ENCODE results near the gene TRIM40. TPM values are rescaled to one million over a fixed set of nuclear protein-coding genes. Genes with fewer than 3 reads are reported as not detected.
"Not testable (repeated sequence)": the region's sequence is repeated elsewhere in the genome, so short reads cannot be mapped to it uniquely, and the experiment has no call there.

Gene TRIM40
- total RNA-seq, 1 donor from 2014 or later: not detected

DNA sequence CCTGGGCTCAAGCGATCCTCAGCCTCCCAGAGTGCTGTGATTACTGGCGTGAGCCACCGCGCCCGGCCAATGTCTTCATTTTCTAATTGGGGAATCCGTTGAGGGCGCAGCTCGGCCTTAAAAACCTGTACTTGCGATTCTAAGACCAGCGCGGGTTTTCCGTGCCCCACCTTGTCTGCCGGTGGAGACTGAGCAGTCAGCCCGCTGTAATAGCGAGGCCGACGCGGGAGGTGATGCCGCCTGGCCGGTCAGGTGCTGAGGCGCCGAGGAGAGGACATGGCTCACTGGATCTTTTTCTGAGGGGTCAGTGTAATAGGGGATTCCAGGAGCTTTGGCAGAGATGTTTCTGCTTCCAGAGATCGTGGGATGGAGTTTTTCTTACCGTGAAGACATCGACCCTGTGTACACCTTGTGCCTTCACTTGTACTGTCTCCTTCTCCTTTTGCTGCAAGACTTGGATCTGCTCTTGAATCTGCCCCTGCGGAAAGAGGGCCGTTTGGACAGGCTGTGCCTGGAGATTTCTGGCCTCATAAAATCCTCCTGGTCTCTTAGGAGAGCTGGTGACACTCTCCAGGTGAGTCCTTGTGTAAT is 24.6 kb upstream of the TRIM40 start:
- H3K27me3 Mint-ChIP-seq: peaks cover 74% of the 10 kb centered on the region
- no peaks in the 10 kb centered on the region for H3K36me3 Mint-ChIP-seq (ENCODE audit: insufficient read depth)
- H3K9me3 Mint-ChIP-seq (ENCODE audit: low read depth): no peaks in the 10 kb centered on the region
- H3K4me3 Mint-ChIP-seq (ENCODE audit: low read depth): no peak overlapping the region
- TF ChIP-seq, protein P1, sequence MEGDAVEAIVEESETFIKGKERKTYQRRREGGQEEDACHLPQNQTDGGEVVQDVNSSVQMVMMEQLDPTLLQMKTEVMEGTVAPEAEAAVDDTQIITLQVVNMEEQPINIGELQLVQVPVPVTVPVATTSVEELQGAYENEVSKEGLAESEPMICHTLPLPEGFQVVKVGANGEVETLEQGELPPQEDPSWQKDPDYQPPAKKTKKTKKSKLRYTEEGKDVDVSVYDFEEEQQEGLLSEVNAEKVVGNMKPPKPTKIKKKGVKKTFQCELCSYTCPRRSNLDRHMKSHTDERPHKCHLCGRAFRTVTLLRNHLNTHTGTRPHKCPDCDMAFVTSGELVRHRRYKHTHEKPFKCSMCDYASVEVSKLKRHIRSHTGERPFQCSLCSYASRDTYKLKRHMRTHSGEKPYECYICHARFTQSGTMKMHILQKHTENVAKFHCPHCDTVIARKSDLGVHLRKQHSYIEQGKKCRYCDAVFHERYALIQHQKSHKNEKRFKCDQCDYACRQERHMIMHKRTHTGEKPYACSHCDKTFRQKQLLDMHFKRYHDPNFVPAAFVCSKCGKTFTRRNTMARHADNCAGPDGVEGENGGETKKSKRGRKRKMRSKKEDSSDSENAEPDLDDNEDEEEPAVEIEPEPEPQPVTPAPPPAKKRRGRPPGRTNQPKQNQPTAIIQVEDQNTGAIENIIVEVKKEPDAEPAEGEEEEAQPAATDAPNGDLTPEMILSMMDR (IDR thresholded peaks at IDR 0.05; ENCODE audit: unreplicated experiment): no peak
- DNase-seq (ENCODE audit: low spot score, unreplicated experiment): no peak
- H3K27ac Mint-ChIP-seq: no peak overlapping the region
- H3K4me1 Mint-ChIP-seq (ENCODE audit: low read depth): no peaks in the 10 kb centered on the region

DNA sequence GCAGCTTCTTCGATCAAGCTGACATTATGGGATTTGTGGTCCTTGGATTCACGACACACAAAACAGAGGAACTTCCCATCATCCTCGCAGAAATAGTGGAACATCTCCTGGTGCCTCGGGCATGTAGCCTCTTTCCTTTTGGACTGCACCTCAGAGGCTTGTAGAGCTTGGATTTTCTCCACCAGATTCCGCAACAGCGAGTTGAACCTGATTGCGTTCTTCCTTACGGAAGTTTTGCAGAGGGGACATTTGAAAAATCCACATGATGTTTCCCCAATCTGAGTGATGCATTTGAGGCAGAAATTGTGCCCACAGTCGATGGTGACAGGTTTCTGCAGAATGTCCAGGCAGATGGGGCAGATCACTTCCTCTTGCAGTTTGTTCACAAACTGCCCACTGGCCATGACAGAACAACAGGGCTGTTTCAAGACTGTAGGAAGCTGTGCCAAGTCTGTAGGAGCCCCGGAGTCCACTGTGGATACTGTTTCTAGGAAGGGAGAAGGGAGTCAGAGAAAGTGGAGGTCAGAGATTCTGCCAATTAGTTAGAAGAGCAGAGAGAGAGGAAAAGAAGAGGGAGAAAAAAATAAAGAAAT is 23.4 kb upstream of the TRIM40 start:
- DNase-seq (ENCODE audit: low spot score, unreplicated experiment): no peak
- Mint-ChIP-seq H3K36me3 (ENCODE audit: insufficient read depth) (no peaks in the 10 kb centered on the region), H3K9me3 (ENCODE audit: low read depth) (no peaks in the 10 kb centered on the region), H3K27ac (no peak overlapping the region), H3K4me3 (ENCODE audit: low read depth) (no peak overlapping the region), H3K27me3 (peaks cover 69% of the 10 kb centered on the region), H3K4me1 (ENCODE audit: low read depth) (no peaks in the 10 kb centered on the region)
- TF ChIP-seq, protein P1 (IDR thresholded peaks at IDR 0.05; ENCODE audit: unreplicated experiment): no peak

DNA sequence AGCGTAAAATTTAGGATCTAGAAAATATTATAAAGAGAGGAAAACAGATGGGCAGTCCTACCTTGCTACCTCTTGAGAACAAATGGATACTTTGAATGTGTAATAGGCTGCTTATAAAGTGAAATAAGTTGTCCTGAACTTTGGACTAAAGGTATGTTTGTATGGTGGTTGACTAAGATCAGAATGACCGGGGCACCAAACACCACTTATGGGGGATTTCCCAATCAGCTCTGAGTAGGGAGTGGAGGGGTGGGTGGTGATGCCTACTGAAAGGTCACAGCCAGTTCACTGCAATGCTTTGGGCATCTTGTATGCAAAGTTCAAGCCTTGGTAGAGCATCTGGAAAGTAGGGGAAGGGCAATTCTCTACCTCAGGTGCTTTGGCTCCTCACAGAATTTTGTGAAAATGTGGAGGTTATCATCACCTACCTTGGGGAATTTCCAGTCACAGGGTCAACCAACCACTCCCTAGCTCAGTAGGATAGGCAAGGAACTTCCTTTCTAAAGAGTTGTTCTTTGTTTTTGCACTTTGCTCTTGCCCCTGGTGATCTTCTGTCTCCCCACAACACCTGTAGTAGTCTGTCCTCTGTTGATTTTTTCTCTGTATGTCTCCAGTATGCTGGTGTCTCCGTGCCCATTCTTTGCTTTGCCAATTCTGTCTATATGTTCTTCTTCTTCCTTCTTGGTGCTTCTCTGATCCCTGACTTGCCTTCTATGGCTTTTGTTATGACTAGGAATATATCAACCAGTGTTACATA is 22.8 kb upstream of the TRIM40 start, which contains the start of gene TRIM31:
Gene TRIM31, minus strand, starts transcription at position 88 of the 757 bp plus-strand sequence. CDS start 285 bp downstream, outside the sequence.
- no peak for DNase-seq (ENCODE audit: low spot score, unreplicated experiment)
- TF ChIP-seq, protein P1 (IDR thresholded peaks at IDR 0.05; ENCODE audit: unreplicated experiment): no peak
- Mint-ChIP-seq H3K4me3 (ENCODE audit: low read depth) (no peak within 1 kb of the TSS), H3K4me1 (ENCODE audit: low read depth) (no peaks in the 10 kb centered on the region), H3K27me3 (peaks cover 65% of the 10 kb centered on the region), H3K9me3 (ENCODE audit: low read depth) (no peaks in the 10 kb centered on the region), H3K36me3 (ENCODE audit: insufficient read depth) (no peaks in the 10 kb centered on the region), H3K27ac (no peak within 1 kb of the TSS)

DNA sequence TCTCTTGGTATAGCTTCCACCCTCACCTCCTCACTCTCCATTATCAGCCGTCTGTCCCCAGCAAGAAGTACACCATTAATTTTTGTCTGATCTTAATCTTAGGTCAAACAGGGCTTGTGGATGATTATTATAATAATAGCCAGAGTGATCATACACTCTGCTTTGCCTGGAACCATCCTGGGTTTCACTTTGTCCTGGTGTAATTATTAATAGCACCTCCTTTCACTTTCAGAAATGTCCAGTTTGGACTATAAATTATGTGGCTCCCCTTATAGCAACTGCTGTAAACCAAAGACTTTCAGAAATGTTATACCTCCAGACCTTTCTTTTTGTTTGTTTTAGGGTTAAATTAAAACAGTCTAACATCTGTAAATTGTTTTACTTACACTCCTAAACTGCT is 22.1 kb upstream of the TRIM40 start:
- Mint-ChIP-seq H3K27ac (no peak overlapping the region), H3K36me3 (ENCODE audit: insufficient read depth) (no peaks in the 10 kb centered on the region), H3K4me1 (ENCODE audit: low read depth) (no peaks in the 10 kb centered on the region), H3K4me3 (ENCODE audit: low read depth) (no peak overlapping the region), H3K9me3 (ENCODE audit: low read depth) (no peaks in the 10 kb centered on the region), H3K27me3 (peaks cover 61% of the 10 kb centered on the region)
- DNase-seq (ENCODE audit: low spot score, unreplicated experiment): no peak
- TF ChIP-seq, protein P1 (IDR thresholded peaks at IDR 0.05; ENCODE audit: unreplicated experiment): no peak

DNA sequence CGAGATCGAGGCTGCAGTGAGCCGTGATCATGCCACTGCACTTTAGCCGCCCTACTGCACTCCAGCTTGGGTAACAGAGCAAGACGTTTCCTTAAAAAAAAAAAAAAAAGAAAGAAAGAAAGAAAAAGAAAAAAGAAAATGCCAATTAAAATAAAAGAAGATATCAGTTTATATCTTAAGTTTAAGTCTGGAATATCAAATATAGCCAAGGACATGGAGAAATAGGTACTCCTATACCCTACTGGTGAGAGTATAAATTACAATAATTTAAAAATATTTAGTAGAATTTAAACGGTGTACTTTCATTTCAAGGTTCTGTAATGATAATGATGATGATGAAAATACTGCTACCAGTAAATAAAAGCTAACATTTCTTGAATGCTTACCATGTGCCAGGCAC is 19.2 kb upstream of the TRIM40 start:
- Mint-ChIP-seq H3K36me3 (ENCODE audit: insufficient read depth) (no peaks in the 10 kb centered on the region), H3K9me3 (ENCODE audit: low read depth) (no peaks in the 10 kb centered on the region), H3K4me1 (ENCODE audit: low read depth) (no peaks in the 10 kb centered on the region), H3K27ac (no peak overlapping the region), H3K4me3 (ENCODE audit: low read depth) (no peak overlapping the region), H3K27me3 (peaks cover 58% of the 10 kb centered on the region)
- TF ChIP-seq, protein P1 (IDR thresholded peaks at IDR 0.05; ENCODE audit: unreplicated experiment): peak; percentile 23
- DNase-seq (ENCODE audit: low spot score, unreplicated experiment): no peak

DNA sequence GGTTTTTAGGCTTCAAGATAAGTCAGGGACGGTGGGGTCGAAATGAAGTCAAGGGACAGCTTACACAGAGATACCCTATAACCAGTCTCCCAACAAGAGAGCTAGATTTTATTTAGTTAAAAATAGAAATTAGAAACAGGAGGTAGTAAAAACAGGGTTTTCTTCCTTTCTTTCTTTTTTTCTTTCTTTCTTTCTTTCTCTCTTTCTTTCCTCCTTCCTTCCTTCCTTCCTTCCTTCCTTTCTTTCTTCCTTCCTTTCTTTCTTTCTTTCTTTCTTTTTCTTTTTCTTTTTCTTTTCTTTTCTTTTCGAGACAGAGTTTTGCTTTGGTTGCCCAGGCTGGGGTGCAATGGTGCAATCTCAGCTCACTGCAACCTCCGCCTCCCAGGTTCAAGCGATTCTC is 17.2 kb upstream of the TRIM40 start:
- not testable (repeated sequence) for H3K27ac Mint-ChIP-seq; H3K4me1 Mint-ChIP-seq (ENCODE audit: low read depth); H3K9me3 Mint-ChIP-seq (ENCODE audit: low read depth); DNase-seq (ENCODE audit: low spot score, unreplicated experiment); H3K4me3 Mint-ChIP-seq (ENCODE audit: low read depth); H3K36me3 Mint-ChIP-seq (ENCODE audit: insufficient read depth)
- peaks cover 45% of the 10 kb centered on the region for H3K27me3 Mint-ChIP-seq
